ENCODE data around the gene PACSIN1.

Gene PACSIN1

GRCh38 chr6:34519971-34520644 is 54.2 kb downstream of the PACSIN1 start:
- Histone ChIP-seq H2AFZ (ENCODE audit: low read depth, low read length, severe bottlenecking) (no peak overlapping the region), H3K36me3 (ENCODE audit: low read length) (no peaks in the 10 kb centered on the region), H3K4me3 (ENCODE audit: insufficient read depth, low read length, poor library complexity, severe bottlenecking) (no peak overlapping the region), H3K9ac (ENCODE audit: low read length) (no peak overlapping the region), H3K9me2 (replicated peaks; ENCODE audit: insufficient read depth, low read length) (no peaks in the 10 kb centered on the region), H3K9me3 (ENCODE audit: insufficient read depth, low read length) (no peaks in the 10 kb centered on the region), H3K27ac (ENCODE audit: low read depth, low read length) (no peak overlapping the region), H3K27me3 (ENCODE audit: low read length) (no peaks in the 10 kb centered on the region), H4K20me1 (ENCODE audit: low read depth, low read length) (no peaks in the 10 kb centered on the region), H3K4me2 (ENCODE audit: low read depth, low read length, poor library complexity, severe bottlenecking) (no peak overlapping the region), H3F3A (ENCODE audit: insufficient read depth) (no peaks in the 10 kb centered on the region), H3K79me2 (ENCODE audit: insufficient read depth, low read length) (no peaks in the 10 kb centered on the region)
- TF ChIP-seq EZH2phosphoT487 (conservative IDR thresholded peaks at IDR 0.05; ENCODE audit: low read length) (no peak), CTCF (IDR thresholded peaks at IDR 0.05; ENCODE audit: insufficient read depth, low read length, poor library complexity, severe bottlenecking) (no peak)

GRCh38 chr6:34520645-34521462 is 55.0 kb downstream of the PACSIN1 start:
- TF ChIP-seq EZH2phosphoT487 (conservative IDR thresholded peaks at IDR 0.05; ENCODE audit: low read length), result no peak
- no peak for TF ChIP-seq CTCF (IDR thresholded peaks at IDR 0.05; ENCODE audit: insufficient read depth, low read length, poor library complexity, severe bottlenecking)
- H3K36me3 ChIP-seq (ENCODE audit: low read length), result no peaks in the 10 kb centered on the region
- no peaks in the 10 kb centered on the region for H3K79me2 ChIP-seq (ENCODE audit: insufficient read depth, low read length)
- H3K27ac ChIP-seq (ENCODE audit: low read depth, low read length), result no peak overlapping the region
- H3F3A ChIP-seq (ENCODE audit: insufficient read depth), result no peaks in the 10 kb centered on the region
- H3K4me3 ChIP-seq (ENCODE audit: insufficient read depth, low read length, poor library complexity, severe bottlenecking), result no peak overlapping the region
- H3K4me2 ChIP-seq (ENCODE audit: low read depth, low read length, poor library complexity, severe bottlenecking), result no peak overlapping the region
- H3K9ac ChIP-seq (ENCODE audit: low read length), result no peak overlapping the region
- H2AFZ ChIP-seq (ENCODE audit: low read depth, low read length, severe bottlenecking), result no peak overlapping the region
- no peaks in the 10 kb centered on the region for H3K9me3 ChIP-seq (ENCODE audit: insufficient read depth, low read length)
- no peaks in the 10 kb centered on the region for H3K27me3 ChIP-seq (ENCODE audit: low read length)
- no peaks in the 10 kb centered on the region for H3K9me2 ChIP-seq (replicated peaks; ENCODE audit: insufficient read depth, low read length)
- H4K20me1 ChIP-seq (ENCODE audit: low read depth, low read length), result no peaks in the 10 kb centered on the region

GRCh38 chr6:34521463-34522285 is 55.8 kb downstream of the PACSIN1 start:
- H3K4me3 ChIP-seq (ENCODE audit: insufficient read depth, low read length, poor library complexity, severe bottlenecking), result no peak overlapping the region
- H3K9me3 ChIP-seq (ENCODE audit: insufficient read depth, low read length), result no peaks in the 10 kb centered on the region
- no peaks in the 10 kb centered on the region for H4K20me1 ChIP-seq (ENCODE audit: low read depth, low read length)
- no peak overlapping the region for H3K4me2 ChIP-seq (ENCODE audit: low read depth, low read length, poor library complexity, severe bottlenecking)
- no peaks in the 10 kb centered on the region for H3F3A ChIP-seq (ENCODE audit: insufficient read depth)
- H2AFZ ChIP-seq (ENCODE audit: low read depth, low read length, severe bottlenecking), result no peak overlapping the region
- H3K27ac ChIP-seq (ENCODE audit: low read depth, low read length), result no peak overlapping the region
- H3K36me3 ChIP-seq (ENCODE audit: low read length), result no peaks in the 10 kb centered on the region
- H3K27me3 ChIP-seq (ENCODE audit: low read length), result no peaks in the 10 kb centered on the region
- H3K9ac ChIP-seq (ENCODE audit: low read length), result no peak overlapping the region
- H3K9me2 ChIP-seq (replicated peaks; ENCODE audit: insufficient read depth, low read length), result no peaks in the 10 kb centered on the region
- no peak for TF ChIP-seq EZH2phosphoT487 (conservative IDR thresholded peaks at IDR 0.05; ENCODE audit: low read length)
- TF ChIP-seq CTCF (IDR thresholded peaks at IDR 0.05; ENCODE audit: insufficient read depth, low read length, poor library complexity, severe bottlenecking), result no peak
- no peaks in the 10 kb centered on the region for H3K79me2 ChIP-seq (ENCODE audit: insufficient read depth, low read length)

All from SU-DHL-6 (cell line).